ENCODE data around the gene SOHLH1.

SOHLH1 gene

DNA sequence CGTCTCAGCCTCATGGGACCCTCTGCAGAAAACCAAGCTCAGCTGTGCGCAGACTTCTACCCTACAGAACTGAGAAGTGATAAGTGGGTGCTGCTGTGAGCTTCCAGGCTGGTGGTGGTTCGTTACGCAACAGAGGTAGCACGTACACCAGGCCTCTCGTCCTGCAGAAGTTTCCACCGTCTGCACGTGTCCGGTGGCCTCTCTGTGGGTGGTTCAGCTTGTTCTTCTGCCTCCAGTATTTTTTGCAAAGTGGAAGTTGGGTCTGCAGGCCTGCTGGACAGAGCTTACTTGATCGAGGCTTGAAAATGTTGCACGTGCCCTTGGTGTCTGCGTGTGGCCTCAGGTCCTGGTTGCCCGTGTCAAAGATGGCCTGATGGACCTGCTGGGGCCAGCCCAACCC, 30.2 kb upstream of the SOHLH1 start:
- no peak overlapping the region for H3K27ac ChIP-seq
- DNase-seq (ENCODE audit: low spot score) = no peak
- TF ChIP-seq, protein P1, sequence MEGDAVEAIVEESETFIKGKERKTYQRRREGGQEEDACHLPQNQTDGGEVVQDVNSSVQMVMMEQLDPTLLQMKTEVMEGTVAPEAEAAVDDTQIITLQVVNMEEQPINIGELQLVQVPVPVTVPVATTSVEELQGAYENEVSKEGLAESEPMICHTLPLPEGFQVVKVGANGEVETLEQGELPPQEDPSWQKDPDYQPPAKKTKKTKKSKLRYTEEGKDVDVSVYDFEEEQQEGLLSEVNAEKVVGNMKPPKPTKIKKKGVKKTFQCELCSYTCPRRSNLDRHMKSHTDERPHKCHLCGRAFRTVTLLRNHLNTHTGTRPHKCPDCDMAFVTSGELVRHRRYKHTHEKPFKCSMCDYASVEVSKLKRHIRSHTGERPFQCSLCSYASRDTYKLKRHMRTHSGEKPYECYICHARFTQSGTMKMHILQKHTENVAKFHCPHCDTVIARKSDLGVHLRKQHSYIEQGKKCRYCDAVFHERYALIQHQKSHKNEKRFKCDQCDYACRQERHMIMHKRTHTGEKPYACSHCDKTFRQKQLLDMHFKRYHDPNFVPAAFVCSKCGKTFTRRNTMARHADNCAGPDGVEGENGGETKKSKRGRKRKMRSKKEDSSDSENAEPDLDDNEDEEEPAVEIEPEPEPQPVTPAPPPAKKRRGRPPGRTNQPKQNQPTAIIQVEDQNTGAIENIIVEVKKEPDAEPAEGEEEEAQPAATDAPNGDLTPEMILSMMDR (IDR thresholded peaks at IDR 0.05) = no peak

GRCh38 chr9:135728436-135729110, 29.3 kb upstream of the SOHLH1 start:
- TF ChIP-seq, protein P1 (IDR thresholded peaks at IDR 0.05) = no peak
- Histone ChIP-seq H3K4me3 (no peak overlapping the region), H3K27ac (no peak overlapping the region)
- DNase-seq (ENCODE audit: low spot score) = no peak

More for the DNA sequence above, 30.2 kb upstream of the SOHLH1 start:
- H3K4me3 ChIP-seq = no peak overlapping the region

DNA sequence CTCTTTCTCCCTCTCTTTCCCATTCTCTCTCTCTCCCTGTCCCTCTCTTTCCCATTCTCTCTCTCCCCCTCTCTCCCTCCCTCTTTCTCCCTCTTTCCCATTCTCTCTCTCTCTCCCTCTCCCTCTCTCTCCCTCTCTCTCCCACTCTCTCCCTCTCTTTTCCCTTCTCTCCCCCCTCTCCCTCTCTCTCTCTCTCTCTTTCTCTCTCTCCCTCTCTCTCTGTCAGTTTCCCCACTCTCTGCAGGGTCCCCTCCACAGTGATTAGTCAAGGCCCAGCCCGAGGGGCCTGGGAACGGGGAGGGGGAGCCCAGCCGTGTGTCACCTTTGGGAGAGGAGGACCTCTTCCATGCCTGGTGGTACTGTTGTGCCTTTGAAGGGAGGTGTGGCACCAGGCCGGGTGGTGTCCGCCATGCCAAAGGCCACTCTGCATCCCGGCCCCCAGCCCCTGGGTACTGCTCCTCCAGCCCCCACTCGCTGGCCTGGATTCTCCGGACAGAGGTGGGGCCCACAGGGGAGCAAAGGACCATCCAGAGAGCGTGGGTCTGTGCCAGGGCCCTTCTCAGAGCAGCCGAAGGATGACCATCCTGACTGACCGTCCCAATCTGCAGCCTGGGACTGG, 28.1 kb upstream of the SOHLH1 start:
- TF ChIP-seq, protein P1 (IDR thresholded peaks at IDR 0.05) = no peak
- no peak for DNase-seq (ENCODE audit: low spot score)
- no peak overlapping the region for H3K27ac ChIP-seq
- H3K4me3 ChIP-seq = no peak overlapping the region

DNA sequence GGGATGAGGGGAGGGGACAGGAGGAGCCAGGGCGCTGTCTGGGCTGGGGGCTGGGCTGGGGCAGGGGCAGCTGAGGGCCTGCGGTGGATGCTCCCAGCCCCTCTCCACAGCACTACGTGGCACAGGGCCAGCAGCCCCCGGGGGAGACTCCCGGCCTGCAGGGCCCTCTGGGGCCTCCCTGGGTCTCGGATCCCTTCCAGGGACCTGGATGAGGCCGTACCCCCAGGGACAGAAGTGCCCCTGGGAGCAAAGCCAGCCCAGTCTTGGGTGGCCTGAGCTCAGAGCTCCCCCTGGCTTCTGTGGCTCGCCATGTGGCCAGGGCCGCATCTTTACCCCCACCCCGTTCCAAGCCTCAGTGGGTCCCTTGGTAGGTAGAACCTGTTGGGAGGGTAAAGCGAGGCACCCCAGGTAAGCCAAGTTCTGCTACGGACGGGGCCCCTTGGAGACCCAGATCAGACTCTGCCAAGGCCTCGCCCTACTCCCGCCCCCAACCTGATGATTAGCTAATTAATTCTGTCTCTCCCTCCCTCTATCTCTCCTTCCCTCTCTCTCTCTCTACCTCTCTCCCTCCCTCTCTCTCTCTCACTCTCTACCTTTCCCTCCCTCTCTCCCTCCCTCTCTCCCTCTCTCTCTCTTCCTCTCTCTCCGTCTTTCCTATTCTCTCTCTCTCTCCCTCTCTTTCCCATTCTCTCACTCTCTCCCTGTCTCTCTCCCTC, 27.0 kb upstream of the SOHLH1 start:
- Histone ChIP-seq H3K4me3 (no peak overlapping the region), H3K27ac (no peak overlapping the region)
- TF ChIP-seq, protein P1 (IDR thresholded peaks at IDR 0.05) = no peak
- no peak for DNase-seq (ENCODE audit: low spot score)

- no peak for DNase-seq (ENCODE audit: low spot score)
- Histone ChIP-seq H3K27ac (no peak overlapping the region), H3K4me3 (no peak overlapping the region)
- TF ChIP-seq, protein P1 (IDR thresholded peaks at IDR 0.05) = no peak
Observed at GRCh38 chr9:135724186-135724787, 25.0 kb upstream of the SOHLH1 start.

DNA sequence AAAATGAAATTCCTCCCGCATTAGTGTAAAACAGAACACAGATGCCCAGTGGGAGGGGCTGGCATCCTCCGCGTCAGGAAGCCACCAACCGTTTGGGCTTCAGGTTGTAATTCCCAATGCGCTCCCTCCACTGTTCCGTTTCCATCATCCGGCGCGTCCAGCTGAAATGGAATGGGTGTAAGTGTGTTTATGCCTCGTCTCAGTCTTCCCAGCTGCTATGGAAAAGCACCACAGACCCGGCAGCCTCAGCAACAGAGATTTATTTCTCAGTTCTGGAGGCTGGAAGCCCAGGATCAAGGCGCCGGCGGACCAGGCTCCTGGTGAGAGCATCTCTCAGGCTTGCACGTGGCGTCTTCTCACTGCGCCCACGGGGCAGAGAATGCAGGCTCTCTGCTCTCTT, 23.1 kb upstream of the SOHLH1 start:
- Histone ChIP-seq H3K4me3 (no peak overlapping the region), H3K27ac (no peak overlapping the region)
- TF ChIP-seq, protein P1 (IDR thresholded peaks at IDR 0.05) = no peak
- no peak for DNase-seq (ENCODE audit: low spot score)
